NOMO-1 treated with DMSO at 0.1 percent for 48 hours (cell line): ENCODE data around the gene PRDM16.
A peak's percentile ranks its signal among the peaks of the same experiment; 100 is the strongest.

Experiments used
- DNase-seq: peaks from one replicate; lab custom pipeline; 2025; ENCODE audit not compliant: unreplicated experiment; lab: John Stamatoyannopoulos, UW

Gene PRDM16

DNA sequence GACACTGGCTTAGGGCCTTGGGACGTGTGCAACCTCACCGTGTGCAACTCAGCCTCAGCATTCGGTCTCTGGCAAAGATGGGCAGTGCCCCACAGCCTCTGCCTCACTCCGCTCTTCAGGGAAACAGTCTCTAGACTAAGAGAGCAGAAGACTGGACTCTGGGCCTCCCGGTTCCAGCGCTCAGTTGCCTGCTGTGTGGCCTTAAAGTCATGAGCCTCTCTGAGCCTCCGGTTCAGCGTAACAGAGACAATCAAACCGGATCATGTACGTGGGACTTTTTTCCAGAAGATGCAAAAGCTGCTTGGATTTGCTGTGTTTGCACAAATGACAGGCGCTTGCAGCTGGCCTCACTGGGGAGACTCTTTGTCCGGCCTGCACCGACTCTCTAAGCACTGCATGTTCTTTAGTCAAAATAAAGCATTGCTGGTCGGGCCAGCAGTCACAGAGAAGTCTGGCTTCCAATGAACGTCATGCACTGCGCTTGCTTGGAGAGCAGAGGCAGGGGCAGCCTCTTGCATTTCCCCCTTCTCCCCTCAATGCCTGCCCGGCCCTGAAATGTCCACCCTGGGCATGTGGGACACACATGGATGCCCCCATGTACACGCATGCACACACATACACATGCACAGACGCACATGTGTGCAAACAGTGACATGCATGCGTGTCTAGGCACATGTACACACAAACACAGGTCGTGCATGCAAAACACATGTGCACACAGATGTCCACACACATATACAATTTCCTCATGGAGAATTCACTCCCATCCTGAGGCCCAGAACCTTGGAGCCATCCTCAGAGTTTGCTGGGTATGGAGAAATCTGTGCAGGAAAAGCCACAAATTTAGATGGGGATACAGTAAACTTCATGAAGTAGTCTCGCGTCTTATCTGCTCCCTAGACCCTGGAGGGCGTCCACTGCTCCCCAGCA lies 152.4 kb downstream of the PRDM16 start:
- no peak for DNase-seq

DNA sequence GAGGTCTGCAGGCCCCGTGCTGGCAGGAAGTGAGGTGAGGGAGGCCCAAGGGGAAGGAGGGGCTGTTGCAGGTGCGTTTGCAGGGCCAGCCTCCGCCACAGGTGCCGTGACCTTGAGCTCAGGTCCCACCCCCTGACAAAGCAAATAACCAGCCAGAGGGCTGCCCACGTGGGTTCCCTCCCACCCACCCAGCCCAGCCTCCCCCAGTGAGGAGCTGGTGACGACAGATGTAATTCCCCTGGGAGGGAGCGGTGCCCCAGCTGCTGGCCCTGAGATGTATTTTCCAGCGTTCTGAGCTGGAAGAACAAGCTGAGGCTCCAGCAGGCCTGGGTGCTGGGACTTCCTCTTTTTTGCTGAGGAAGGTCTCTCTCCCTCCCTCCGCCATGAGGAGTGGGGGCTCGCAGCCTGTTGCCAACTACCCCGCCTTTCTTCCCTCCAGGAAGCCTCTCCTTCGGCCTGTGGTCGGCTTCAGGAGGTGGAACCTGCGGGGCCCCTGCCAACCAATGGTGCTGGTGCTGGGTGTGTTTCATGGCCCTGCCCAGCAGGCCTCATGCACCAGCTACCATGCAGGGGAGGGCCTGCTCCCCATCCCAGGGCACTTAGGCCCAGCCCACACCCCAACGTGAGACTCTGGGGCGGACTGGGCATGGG lies 153.2 kb downstream of the PRDM16 start:
- peak; percentile 58 for DNase-seq

DNA sequence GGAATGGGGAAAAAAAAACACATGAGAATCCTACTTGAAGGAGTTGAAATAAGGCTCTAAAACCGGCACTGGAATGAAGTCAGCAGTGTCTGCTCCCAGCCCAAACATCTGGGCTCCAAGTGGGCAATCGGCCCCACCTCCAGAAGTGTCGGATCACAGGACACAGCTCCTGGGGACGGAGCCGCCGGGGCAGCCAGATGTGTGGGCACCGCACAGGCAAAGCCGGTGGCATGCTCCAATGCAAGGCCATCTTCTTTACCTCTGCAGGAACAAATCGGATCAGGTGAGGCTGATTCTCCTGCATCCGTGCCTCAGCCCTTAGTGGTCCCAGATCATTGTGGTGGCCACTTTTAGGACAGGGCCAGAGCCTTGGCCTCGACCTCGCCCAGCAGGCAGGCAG lies 156.7 kb downstream of the PRDM16 start:
- DNase-seq = no peak

DNA sequence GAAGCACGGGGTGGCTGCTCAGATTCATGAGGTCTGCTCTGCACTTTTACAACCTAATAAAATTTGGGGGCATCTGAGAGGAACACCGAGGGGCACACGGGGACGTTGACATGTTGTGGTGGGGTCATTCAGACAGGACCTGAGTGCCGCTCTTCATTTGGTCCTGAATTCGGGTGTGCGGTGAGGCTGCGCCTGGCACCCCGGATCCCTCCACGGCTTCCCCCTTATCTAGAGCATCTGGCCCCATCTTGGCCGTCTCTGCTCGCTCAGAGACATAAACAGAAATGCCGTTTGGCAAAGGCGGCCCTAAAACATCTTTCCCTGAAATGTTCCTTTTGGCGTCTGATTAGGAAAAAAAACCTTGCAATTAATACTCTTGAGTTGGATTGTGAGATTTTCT lies 157.2 kb downstream of the PRDM16 start:
- no peak for DNase-seq

DNA sequence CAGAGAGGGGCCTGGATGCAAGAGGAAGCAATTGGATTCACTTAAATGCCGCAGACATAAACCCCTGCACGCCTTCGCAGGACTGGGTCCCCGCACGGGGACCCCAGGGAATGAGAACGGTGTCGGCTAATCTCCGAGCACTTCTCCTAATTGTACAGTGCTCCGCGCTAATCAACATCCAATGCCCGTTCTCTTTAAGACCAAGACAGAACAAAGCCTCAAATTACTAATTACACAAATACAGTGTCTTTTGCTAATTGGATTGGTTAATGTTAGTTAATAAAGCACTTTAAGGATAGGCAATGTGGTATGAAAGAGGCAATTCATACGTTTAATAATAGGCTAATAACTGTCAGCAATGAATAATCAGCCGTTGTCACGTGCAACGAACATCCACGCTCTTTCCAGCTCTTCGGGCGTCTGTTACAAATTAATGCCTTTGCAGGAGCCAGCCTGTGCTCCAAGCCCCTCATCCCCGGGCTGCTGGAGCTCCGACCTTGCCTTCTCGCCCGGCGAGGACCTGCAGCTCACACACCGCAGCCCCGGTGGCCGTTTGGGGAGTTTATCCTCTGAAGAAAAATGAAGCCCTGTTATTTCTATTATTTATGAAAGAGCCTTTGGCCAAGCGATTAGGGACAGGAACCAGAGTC lies 157.8 kb downstream of the PRDM16 start:
- no peak for DNase-seq

DNA sequence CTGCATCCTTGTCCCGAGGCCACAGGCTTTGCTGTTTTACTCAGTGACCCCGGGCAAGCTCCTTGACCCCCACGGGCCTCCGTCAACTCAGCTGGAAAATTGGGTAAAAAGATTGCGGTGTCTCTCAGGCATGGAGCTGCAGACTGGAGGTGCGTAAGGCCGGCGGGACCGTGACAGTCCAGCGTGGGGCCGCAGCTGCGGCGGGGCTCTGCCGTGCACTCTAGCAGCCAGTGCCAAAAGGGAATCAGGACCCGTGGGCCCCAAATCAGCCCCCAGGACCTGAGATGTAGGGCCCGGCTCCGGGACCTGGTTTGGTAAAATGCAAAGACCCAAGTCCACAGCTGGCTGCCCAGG lies 158.3 kb downstream of the PRDM16 start:
- no peak for DNase-seq

DNA sequence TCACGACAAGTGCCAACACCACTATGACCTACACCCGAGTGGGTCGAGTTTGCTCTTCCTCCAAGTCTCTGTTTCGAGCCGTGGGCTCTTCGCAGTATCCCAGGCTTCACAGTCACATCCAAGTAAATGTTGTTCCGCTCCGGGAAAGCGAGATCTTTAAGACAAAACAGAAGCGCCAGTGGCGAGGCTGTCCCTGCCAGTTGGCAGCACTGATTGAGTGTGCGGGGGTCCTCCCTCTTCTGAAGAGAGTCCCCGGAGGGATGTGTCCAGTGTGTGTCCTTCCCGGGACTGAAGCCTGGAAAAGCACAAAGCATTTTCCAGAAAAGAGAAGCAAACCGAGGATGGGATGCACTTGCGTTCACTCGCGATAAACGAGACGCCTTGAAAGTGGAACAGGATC lies 158.9 kb downstream of the PRDM16 start:
- DNase-seq = no peak

DNA sequence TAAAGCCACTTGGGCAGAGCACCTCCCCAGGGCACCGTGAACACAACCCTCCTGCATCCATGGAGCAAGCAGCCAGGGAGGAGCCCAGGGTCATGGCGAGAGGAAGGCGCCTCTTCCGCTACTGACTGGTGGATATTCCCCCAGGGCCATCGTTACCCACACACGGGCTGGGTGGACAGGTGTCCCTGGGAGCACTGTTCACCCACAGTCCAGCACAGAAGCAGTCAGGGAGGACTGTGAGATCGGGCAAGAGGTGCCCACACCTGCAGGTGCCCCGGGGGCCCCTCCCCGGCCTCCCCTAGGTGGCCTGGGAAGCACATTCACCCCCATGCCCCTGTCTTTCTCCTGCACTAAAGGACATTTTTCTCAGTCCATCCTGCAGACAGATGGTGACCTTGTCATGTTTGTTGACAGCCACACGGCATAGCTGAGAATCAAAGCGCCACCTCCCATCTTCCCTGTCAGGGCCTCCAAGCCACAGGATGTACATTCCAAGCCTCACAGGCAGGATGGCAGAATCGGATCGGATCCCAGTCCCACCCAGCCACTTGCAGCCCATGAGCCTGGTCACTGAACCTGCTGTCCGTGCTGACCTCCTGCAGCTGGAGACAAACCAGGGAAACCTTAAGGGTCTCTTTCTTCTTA lies 160.2 kb downstream of the PRDM16 start:
- no peak for DNase-seq

DNA sequence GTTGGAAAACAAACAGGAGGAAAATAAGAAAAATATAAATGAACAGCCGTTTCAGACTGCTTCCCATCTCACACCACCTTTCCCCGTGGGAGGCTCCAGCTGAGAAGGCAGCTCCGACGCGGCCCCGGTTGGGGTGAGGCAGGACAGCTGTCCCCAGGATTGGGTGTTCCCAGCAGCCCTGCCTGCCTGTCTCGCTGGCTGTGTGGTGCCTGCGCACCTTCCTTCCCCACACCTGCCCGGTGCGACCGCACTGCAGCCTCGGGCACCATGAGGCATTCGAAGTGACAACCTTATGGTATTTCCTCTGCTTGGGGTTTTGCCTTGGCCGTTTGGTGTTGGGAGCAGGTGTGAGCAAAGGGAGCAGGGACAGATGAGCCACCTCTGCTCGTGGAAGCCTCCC lies 161.6 kb downstream of the PRDM16 start:
- no peak for DNase-seq

DNA sequence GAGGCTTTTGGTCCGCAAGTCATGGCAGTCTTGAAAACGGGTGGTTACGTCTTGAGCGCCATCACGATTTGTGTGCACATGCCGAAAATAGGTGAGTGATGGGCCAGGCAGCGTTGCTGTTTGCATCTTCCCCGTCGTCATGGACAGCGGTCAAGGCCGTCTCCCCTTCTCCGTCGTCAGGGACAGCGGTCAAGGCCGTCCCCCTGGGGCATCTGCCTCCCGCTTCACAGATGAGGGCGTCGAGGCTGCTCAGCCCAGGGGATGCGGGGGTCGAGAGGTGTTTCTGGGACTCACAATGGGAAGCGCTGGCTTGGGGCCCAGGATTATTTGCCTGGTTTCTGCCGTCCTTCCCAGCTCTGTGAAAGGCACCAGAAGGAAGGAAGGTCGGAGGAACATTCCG lies 162.2 kb downstream of the PRDM16 start:
- no peak for DNase-seq

DNA sequence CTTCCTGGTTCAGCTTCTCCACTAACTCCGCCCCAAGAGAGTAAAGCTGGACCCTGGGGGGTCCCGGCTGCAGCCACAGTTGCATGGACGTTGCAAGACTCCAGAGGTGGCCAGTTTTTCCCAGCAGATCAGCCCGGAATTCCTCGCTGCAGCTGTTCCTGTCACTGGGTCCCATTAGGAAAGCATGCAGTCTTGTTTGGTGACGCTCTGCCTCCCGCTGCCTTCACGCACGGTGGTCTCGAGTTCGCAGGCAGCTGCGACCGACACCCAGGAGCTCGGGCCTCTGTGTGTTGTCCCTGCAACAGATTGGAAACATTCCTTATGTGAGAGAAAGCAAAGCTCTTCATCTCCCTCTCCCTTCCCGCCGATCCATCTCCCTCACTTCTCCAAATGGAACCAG lies 162.8 kb downstream of the PRDM16 start:
- no peak for DNase-seq

DNA sequence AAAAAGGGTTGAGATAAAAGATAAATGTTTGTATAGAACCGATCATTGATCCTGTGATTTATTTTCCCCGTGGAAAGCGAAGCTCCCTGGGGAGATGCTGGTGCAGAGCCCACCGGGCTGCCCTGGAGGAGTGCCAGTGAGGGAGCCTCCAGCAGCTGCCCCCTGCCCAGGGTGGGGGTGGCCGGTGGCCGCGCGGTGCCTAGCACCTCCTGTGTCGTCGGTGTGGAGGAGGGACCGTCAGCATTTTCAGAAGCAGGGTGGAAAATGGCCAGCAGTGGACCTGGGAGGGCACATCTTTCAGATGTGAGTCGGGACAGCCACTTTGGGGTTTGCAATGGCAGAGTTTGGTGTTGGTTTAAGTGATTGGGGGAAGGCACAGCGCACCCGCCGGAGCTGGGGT lies 164.0 kb downstream of the PRDM16 start:
- no peak for DNase-seq

DNA sequence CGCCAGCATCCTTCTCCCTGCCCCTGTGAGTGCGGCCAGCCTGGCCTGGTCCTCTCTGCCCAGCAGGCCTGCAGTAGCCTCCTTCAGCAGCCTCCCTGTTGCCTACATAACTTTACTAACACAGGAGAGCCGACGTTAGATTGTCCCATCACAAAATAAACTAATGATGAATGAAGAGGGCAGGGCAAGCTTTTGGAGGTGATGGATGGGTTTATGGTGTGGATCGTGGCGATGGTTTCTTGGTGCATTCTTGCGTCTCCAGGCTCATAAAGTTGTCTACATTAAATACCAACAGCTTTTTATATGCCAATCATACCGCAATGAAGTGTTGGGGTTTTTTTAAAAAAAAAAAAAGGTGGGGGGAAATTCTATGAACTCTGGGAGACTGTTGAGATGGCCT lies 164.5 kb downstream of the PRDM16 start:
- no peak for DNase-seq

DNA sequence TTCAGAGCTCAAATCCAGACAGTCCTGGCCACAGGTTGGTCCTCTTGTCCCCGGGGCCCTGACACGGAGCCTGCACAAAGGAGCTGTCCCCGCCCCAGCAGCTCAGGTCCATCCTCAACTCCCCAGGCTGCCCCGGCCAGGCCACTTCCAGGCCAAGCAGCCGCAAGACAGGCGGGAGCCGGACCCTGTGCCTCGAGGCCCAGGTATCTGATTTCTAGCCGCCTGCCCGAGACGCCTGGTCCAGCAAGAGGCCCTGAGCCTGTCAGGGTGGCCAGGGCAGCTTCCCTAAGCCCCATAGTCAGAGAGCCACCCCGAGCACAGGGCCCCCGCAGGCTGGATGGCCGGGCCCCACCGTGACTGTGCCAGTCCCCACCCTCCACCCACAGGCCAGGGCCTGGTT lies 165.3 kb downstream of the PRDM16 start:
- no peak for DNase-seq

DNA sequence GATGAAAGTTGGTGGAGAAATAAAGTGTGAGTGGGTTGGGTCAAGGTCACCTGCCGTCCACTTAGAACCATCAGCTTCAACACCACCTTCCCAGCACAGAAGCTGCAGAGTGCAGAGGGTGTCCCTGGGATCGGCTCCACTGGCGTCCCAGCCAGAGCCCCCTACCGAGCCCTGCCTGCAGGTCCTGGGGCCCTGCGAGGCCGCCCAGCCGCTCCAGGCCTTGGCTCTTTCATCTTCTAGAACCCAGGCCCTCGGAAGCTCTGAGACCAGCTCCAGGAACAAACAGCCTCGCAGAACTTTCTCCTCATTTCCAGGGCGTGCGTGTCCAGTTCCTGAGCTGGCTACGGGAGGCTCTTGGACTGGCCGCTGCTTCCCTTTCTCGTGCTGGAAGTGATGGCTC lies 166.0 kb downstream of the PRDM16 start:
- DNase-seq = no peak

DNA sequence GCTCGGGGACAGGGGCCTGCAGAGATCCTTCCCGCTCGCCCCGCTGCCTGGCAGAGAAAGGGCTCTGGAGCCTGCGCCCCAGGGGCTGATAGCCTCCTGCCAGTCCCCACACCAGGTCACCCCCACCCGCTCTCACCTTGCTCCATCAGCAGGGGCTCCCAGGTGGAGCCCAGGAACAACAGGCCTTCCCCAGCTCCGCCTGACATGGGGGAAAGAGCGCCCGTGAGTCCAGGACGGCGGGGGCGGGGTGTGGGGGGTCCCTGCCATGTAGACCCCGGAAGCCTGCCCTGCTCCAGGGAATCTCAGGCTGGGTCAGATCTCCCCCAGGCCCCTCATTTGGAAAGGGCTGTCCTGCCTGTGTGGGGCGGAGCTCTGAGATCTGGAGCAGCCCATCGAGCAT lies 166.5 kb downstream of the PRDM16 start:
- DNase-seq = no peak

DNA sequence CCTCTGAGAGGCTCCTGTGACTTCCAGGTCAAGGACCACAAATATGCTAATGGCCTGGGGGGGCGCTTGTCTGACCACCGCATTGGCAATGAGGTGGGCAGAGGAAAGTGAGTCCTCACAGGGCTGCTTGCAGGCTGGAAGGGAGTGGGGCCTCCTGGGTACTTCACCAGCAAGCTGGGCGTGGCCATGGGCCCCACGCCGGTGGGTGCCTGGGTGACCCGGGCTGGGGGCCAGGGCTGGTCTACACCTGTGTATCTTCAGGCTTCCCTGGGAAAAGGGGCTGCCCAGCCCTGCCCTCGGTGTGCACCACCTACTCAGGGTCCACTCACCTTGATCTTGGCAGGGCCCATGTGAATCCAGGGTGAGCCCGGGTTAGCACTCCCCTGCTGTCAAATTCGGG lies 167.4 kb downstream of the PRDM16 start:
- DNase-seq = no peak

DNA sequence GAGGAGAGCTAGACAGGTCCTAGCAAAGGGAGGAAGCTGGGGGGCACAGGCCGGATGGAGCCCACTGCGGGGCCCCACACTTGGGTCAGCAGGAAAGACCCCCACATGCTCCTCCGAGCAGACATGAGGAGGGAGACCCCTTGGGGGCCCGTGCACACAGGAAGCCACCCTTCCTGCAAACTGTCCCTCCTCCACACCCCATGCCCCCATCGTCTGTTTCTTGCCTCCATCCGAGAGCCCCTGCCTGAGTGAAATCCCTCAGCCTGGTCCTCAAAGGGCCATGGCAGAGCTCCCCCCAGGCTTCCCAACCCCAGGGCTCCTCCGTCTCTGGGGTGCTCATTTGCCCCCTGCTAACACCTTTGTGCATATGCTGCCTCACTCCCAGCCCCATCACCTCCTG lies 168.0 kb downstream of the PRDM16 start:
- no peak for DNase-seq

DNA sequence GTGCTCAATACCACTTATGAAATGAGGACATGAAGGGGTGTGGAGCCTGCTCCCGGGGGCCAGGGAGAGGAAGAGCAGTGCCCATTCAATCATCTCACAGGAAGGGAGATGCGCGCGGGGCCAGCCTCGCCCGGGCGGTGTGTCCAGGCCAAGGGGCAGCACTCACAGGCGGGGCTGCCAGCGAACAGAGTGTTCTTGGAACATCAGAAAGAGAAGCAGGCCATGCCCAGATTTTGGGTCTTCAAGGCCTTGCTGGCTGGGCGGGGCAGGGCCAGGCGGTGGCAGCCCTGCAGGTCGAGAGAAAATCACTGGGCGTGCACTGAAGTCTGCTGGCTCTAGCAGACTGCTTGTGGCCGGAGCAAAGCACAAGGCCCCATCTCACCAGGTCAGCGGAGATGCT lies 168.6 kb downstream of the PRDM16 start:
- no peak for DNase-seq

DNA sequence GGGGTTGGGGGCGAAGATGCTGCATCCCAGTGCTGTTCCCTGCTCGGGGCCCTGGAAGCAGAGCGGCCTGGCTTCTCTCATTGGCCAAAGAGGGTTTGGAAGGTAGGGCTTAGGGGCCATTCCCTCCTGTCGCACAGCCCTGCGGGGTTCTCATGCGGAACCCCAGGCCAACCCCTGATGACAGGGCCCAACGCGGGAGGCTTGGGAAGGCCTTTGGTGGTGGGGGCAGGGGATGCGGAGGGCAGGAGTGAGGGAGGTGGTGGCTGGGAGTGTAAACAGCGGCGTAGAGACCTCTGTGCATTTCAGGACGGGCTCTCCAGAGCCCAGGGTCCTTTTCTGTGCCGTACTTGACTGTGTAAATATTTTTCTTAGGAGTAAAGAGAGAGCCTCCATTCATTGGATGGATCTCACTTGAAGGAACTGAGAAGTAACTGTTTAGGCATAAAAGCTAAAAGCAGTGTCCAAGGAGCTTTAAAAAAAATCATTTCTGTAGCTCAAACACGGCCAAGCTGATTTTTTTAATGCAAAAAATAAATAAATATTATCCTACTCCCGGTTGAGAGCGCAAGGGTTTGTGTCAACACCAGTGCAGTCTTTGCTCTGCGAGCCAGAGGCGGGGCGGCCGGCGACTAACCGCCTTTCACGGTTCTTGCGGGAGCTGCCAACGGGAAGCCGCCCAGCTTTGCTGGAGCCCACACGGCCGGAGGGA lies 169.1 kb downstream of the PRDM16 start:
- no peak for DNase-seq

DNA sequence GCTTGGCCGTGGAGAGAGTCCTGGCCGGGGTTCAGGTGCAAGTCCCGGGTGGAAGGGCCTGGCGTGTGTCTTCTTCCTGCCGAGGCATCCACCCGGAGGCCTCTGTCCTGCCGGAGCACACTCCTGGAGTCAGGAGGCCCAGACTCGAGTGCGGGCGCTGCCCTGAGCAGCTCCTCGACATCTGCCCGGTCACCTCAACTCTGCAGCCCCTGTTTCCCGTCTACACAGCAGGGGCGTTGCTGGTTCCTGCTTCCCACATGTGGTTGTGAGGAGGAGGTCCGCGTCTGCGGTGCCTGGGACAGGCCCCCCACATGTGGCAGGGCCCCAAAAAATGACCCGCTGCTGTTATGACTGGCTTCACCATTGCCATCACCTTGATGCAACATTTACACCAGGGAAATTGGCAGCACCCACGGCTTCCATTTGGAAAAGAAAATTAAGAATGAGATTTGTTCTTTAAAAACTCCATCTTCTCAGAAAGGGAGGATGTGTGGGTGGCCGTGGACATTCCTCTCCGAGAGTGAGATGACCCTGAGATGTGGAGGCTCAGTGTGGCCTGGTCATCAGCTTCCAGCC lies 169.8 kb downstream of the PRDM16 start:
- no peak for DNase-seq
